HG03175 (cell line): ENCODE measurements around the gene KDM7A.
"Not testable (repeated sequence)": the region's sequence is repeated elsewhere in the genome, so short reads cannot be mapped to it uniquely, and the experiment has no call there.

ENCODE experiments used
- ATAC-seq: cut with Tn5 transposase; IDR thresholded peaks from one replicate; pipeline ENCODE4 v1.9.1; 2021; ENCODE audit warnings: mild to moderate bottlenecking, moderate library complexity; ENCODE audit not compliant: unreplicated experiment

The KDM7A gene

GRCh38 chr7:140176811-140177702 is at the start of gene KDM7A:
Gene KDM7A (minus strand): TSS chr7:140176983. CDS start chr7:140176937, 46 bp downstream.
- peak; percentile 73 for ATAC-seq

GRCh38 chr7:140225562-140226249 is 48.9 kb upstream of the KDM7A start:
- no peak for ATAC-seq

GRCh38 chr7:140223515-140224221 is 46.9 kb upstream of the KDM7A start:
- ATAC-seq = no peak

GRCh38 chr7:140222814-140223213 is 46.0 kb upstream of the KDM7A start:
- peak; percentile 49 for ATAC-seq

- no peak for ATAC-seq
These were observed 43.1 kb upstream of the KDM7A start for GRCh38 chr7:140219672-140220524.

GRCh38 chr7:140218656-140219055 is 41.9 kb upstream of the KDM7A start:
- ATAC-seq = no peak

GRCh38 chr7:140217750-140218501 is 41.1 kb upstream of the KDM7A start:
- no peak for ATAC-seq

GRCh38 chr7:140215281-140215680 is 38.5 kb upstream of the KDM7A start:
- no peak for ATAC-seq

- no peak for ATAC-seq
These were observed 37.4 kb upstream of the KDM7A start for GRCh38 chr7:140214075-140214684.

- peak; percentile 20 for ATAC-seq
These were observed 36.9 kb upstream of the KDM7A start for GRCh38 chr7:140213684-140214074.

GRCh38 chr7:140212100-140212881 is 35.5 kb upstream of the KDM7A start:
- ATAC-seq = peak; percentile 65

GRCh38 chr7:140211698-140212097 is 34.9 kb upstream of the KDM7A start:
- ATAC-seq = no peak

GRCh38 chr7:140209866-140210609 is 33.3 kb upstream of the KDM7A start:
- ATAC-seq = peak; percentile 91

GRCh38 chr7:140206616-140207389 is 30.0 kb upstream of the KDM7A start:
- ATAC-seq = no peak

GRCh38 chr7:140205600-140205999 is 28.8 kb upstream of the KDM7A start:
- no peak for ATAC-seq

- ATAC-seq = no peak
These were observed 26.8 kb upstream of the KDM7A start for GRCh38 chr7:140203556-140203955.

- ATAC-seq = not testable (repeated sequence)
These were observed 26.2 kb upstream of the KDM7A start for GRCh38 chr7:140202942-140203341.
